HepG2 (cell line): Measurements from ENCODE around the gene GPR137. TPM values are rescaled to one million over a fixed set of nuclear protein-coding genes. Genes with fewer than 3 reads are reported as not detected.
A peak's percentile ranks its signal among the peaks of the same experiment; 100 is the strongest.

Experiments used
- ELF4 ChIP-seq: sonication (generic); formaldehyde crosslinking; IDR thresholded peaks from 2 replicates; pipeline ENCODE4 v1.5.0; 2020; ENCODE audit warnings: missing genetic modification reagents, mild to moderate bottlenecking, moderate library complexity, borderline replicate concordance
- HMG20A ChIP-seq: IDR thresholded peaks from 2 replicates; pipeline ENCODE4 v1.6.1; 2016; ENCODE audit warnings: borderline replicate concordance
- HNF1B ChIP-seq: sonication (generic); formaldehyde crosslinking; IDR thresholded peaks from 2 replicates; pipeline ENCODE4 v1.5.1; 2020; ENCODE audit warnings: mild to moderate bottlenecking, moderate library complexity, missing genetic modification reagents
- KDM4B ChIP-seq: sonication (generic); formaldehyde crosslinking; IDR thresholded peaks from 2 replicates; pipeline ENCODE4 v1.4.0; 2020; ENCODE audit warnings: missing genetic modification reagents
- SALL1 ChIP-seq: sonication (generic); formaldehyde crosslinking; IDR thresholded peaks from 2 replicates; pipeline ENCODE4 v1.8.0; 2022; ENCODE audit warnings: mild to moderate bottlenecking, missing genetic modification reagents
- TBL1XR1 ChIP-seq: fragments of 150-350 bp; IDR thresholded peaks from 2 replicates; pipeline ENCODE4 v1.6.1; 2014; ENCODE audit warnings: borderline replicate concordance, low read length; ENCODE audit not compliant: partially characterized antibody
- TERF1 ChIP-seq: sonication (generic); formaldehyde crosslinking; IDR thresholded peaks from 2 replicates; pipeline ENCODE4 v1.8.0; 2022; ENCODE audit warnings: mild to moderate bottlenecking, missing genetic modification reagents, moderate library complexity
- ZBTB49 ChIP-seq: sonication (generic); formaldehyde crosslinking; IDR thresholded peaks from 2 replicates; pipeline ENCODE4 v1.4.0; 2020; ENCODE audit warnings: missing genetic modification reagents, borderline replicate concordance
- ZC3H4 ChIP-seq: sonication (generic); formaldehyde crosslinking; IDR thresholded peaks from 2 replicates; pipeline ENCODE4 v1.4.0; 2020; ENCODE audit warnings: missing genetic modification reagents, borderline replicate concordance
- ZNF468 ChIP-seq: sonication (generic); formaldehyde crosslinking; IDR thresholded peaks from 2 replicates; pipeline ENCODE4 v1.8.0; 2022; ENCODE audit warnings: mild to moderate bottlenecking, moderate library complexity, missing genetic modification reagents
- ZNF589 ChIP-seq: sonication (generic); formaldehyde crosslinking; conservative IDR thresholded peaks from 2 replicates; pipeline ENCODE4 v1.8.0; 2022; ENCODE audit warnings: mild to moderate bottlenecking, moderate library complexity, missing genetic modification reagents
- ZNF672 ChIP-seq: sonication (generic); formaldehyde crosslinking; IDR thresholded peaks from 2 replicates; pipeline ENCODE4 v1.8.1; 2022; ENCODE audit warnings: missing genetic modification reagents
- ZNF691 ChIP-seq: sonication (generic); formaldehyde crosslinking; IDR thresholded peaks from 2 replicates; pipeline ENCODE4 v1.4.0; 2020; ENCODE audit warnings: missing genetic modification reagents, low read depth, mild to moderate bottlenecking, borderline replicate concordance
- ZNF850 ChIP-seq: sonication (generic); formaldehyde crosslinking; conservative IDR thresholded peaks from 2 replicates; pipeline ENCODE4 v1.9.0; 2021; ENCODE audit warnings: mild to moderate bottlenecking, missing genetic modification reagents
- polyA plus RNA-seq, 8 experiments: library from polyadenylated mRNA; depleted of rRNA in 3 of 8; stranded (reverse) in 7 of 8; unstranded in 1 of 8; fragments of >200 nt; fragmentation: Illumina TruSeq in 4 of 8; extraction: Trizol in 4 of 8; gene quantifications; 2 replicates each; pipeline versions ENCODE4 v1.2.1 to v1.2.3, GENCODE V29; 2011 to 2016; ENCODE audit warnings: low read depth in 4 of 8, missing spikeins in 1 of 8, mixed read lengths in 1 of 8; ENCODE audit not compliant: insufficient read depth in 1 of 8
- total RNA-seq, 5 experiments: library from RNA; depleted of rRNA; stranded (reverse); fragments of >200 nt; fragmentation: Illumina TruSeq; extraction: Trizol; gene quantifications; 2 replicates each; pipeline ENCODE4 v1.2.3, GENCODE V29; 2016; ENCODE audit warnings: low read depth in 1 of 5
- TF ChIP-seq, protein P1 (sequence below): sonication (generic); formaldehyde crosslinking; IDR thresholded peaks from 2 replicates; pipeline ENCODE4 v1.8.0; 2023; ENCODE audit warnings: mild to moderate bottlenecking, missing genetic modification reagents
- TF ChIP-seq, protein P2 (sequence below): sonication (generic); formaldehyde crosslinking; conservative IDR thresholded peaks from 2 replicates; pipeline ENCODE4 v1.4.0; 2020; ENCODE audit warnings: missing genetic modification reagents
- TF ChIP-seq, protein P3 (sequence below): sonication (generic); formaldehyde crosslinking; IDR thresholded peaks from 2 replicates; pipeline ENCODE4 v1.9.0; 2021; ENCODE audit warnings: missing genetic modification reagents, borderline replicate concordance

The GPR137 gene
- total and polyA plus RNA-seq, 2 of the 13 experiments (the other 11 are each of a cell fraction or from before 2014, with no cell fraction given): 8.5 to 13.2 TPM

DNA sequence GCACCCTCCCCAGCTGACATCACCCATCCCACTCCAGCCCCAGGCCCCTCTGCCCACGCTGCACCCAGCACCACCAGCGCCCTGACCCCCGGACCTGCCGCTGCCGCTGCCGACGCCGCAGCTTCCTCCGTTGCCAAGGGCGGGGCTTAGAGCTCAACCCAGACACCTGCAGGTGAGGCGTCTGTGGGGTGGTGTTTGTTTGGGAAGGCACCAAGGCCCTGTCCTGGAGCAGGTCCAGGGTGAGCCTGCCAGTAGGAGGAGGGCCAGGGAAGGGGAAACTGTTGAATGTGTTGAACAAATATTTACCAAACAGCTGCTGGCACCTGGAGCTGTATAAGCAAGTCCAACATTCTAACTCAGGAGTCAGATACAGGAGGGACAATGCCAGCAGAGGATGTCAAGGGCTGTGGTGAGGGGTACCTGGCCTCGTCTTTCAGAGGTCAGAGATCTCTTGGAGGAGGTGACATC lies 48.1 kb upstream of the GPR137 start (continued):
- no peak for TF ChIP-seq ZC3H4 (CRISPR knock-in tag)
- no peak for TF ChIP-seq ZNF468 (CRISPR knock-in tag)
- no peak for TF ChIP-seq ZBTB49 (CRISPR knock-in tag)
- no peak for TF ChIP-seq KDM4B (CRISPR knock-in tag)
- no peak; the same call in 1 of the 2 replicates for TF ChIP-seq HMG20A
- TF ChIP-seq, protein P1, sequence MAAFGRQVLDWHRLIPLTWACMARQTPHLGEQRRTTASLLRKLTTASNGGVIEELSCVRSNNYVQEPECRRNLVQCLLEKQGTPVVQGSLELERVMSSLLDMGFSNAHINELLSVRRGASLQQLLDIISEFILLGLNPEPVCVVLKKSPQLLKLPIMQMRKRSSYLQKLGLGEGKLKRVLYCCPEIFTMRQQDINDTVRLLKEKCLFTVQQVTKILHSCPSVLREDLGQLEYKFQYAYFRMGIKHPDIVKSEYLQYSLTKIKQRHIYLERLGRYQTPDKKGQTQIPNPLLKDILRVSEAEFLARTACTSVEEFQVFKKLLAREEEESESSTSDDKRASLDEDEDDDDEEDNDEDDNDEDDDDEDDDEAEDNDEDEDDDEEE (CRISPR knock-in tag): no peak
- no peak for TF ChIP-seq ZNF691
- peak; percentile 52; the same call in 1 of the 2 replicates for TF ChIP-seq ZNF589 (CRISPR knock-in tag)
- TF ChIP-seq, protein P2, sequence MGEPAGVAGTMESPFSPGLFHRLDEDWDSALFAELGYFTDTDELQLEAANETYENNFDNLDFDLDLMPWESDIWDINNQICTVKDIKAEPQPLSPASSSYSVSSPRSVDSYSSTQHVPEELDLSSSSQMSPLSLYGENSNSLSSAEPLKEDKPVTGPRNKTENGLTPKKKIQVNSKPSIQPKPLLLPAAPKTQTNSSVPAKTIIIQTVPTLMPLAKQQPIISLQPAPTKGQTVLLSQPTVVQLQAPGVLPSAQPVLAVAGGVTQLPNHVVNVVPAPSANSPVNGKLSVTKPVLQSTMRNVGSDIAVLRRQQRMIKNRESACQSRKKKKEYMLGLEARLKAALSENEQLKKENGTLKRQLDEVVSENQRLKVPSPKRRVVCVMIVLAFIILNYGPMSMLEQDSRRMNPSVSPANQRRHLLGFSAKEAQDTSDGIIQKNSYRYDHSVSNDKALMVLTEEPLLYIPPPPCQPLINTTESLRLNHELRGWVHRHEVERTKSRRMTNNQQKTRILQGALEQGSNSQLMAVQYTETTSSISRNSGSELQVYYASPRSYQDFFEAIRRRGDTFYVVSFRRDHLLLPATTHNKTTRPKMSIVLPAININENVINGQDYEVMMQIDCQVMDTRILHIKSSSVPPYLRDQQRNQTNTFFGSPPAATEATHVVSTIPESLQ (CRISPR knock-in tag): no peak
- TF ChIP-seq ELF4 (CRISPR knock-in tag): no peak
- no peak for TF ChIP-seq ZNF672 (CRISPR knock-in tag)
- TF ChIP-seq, protein P3, sequence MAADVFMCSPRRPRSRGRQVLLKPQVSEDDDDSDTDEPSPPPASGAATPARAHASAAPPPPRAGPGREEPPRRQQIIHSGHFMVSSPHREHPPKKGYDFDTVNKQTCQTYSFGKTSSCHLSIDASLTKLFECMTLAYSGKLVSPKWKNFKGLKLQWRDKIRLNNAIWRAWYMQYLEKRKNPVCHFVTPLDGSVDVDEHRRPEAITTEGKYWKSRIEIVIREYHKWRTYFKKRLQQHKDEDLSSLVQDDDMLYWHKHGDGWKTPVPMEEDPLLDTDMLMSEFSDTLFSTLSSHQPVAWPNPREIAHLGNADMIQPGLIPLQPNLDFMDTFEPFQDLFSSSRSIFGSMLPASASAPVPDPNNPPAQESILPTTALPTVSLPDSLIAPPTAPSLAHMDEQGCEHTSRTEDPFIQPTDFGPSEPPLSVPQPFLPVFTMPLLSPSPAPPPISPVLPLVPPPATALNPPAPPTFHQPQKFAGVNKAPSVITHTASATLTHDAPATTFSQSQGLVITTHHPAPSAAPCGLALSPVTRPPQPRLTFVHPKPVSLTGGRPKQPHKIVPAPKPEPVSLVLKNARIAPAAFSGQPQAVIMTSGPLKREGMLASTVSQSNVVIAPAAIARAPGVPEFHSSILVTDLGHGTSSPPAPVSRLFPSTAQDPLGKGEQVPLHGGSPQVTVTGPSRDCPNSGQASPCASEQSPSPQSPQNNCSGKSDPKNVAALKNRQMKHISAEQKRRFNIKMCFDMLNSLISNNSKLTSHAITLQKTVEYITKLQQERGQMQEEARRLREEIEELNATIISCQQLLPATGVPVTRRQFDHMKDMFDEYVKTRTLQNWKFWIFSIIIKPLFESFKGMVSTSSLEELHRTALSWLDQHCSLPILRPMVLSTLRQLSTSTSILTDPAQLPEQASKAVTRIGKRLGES: no peak
- TF ChIP-seq ZNF850 (CRISPR knock-in tag): no peak
- TF ChIP-seq TBL1XR1: no peak
- peak; percentile 83 for TF ChIP-seq SALL1 (CRISPR knock-in tag)
- peak; percentile 87 for TF ChIP-seq HNF1B
- no peak for TF ChIP-seq TERF1
